Activated CD4-positive, CD25-positive, alpha-beta regulatory T cell treated with anti-CD3 and anti-CD28 coated beads, Interleukin-2, amount 50 U/mL, for 24 hours (primary cell): ENCODE data around the gene RAPGEF1.

Experiments used
- ATAC-seq, 2 donors: fragments of 150-1000 bp; cut with Tn5 transposase; one replicate each; pipeline ENCODE4 v1.10.0; 2021; ENCODE audit warnings: mild to moderate bottlenecking in 1 of 2, moderate library complexity in 1 of 2

Gene RAPGEF1

DNA sequence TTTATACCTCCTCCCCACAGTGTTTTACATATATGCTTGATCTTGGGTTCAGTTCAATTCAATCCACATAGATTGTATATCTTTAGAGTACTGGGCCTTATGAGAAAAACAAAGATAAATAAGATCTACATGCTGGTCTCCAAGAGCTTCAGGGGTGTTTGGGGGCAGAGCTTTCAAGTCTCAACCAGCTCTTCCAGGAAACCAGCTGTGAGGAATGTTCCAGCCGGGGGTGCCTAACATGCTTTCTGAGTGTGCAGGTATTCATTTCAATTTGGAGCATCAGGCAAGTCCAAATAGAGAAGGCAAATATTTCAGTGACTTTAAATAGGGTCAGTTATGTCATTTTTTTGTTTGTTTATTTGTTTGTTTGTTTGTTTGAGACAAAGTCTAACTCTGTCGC is 5.7 kb upstream of the RAPGEF1 start:
- ATAC-seq = no peak

DNA sequence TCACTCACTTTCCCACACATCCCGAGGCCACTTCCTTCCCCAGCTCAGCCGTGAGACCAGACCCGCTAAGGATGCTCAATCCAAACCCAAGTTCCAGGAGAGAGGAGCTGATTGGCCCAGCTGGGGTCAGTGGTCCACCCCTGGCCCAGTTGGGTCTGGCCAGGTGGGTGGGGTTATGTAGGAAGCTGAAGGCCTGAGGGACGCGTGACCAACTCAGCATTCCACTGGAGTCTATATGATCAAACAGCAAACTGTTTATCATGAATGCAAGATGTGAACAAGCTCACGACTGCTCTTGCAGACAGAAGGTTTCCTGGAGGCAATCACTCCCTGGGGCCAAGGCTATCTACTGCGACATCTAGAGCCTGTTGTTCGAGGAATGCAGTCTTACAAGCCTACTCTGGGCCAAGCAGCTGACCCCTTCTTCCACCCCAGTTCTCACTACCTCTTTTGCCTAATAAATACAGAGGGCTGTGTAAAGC is 4.9 kb upstream of the RAPGEF1 start:
- ATAC-seq = no peak

- ATAC-seq = no peak
Observed at GRCh38 chr9:131744171-131744719, 4.4 kb upstream of the RAPGEF1 start.

- no peak for ATAC-seq
Observed at GRCh38 chr9:131743501-131743900, 3.6 kb upstream of the RAPGEF1 start.

DNA sequence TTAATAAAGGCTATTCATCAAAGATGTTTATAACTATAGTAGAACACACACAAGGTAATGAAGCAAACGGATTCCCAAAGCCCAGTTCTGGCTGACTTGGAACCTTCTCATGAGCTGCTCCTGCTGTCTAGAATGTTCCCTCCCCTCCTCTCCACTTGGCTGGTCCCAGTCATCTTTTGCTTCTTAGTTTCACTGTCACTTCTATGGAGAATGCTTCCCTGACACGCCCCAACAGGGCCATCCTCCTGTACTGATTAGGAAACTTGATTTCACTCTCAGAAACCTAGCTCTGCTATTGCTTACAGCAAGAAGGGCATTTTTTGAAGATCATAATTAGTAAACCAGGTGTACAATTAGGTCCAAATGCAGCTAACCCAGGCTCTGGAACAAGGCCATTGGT is 3.2 kb upstream of the RAPGEF1 start:
- ATAC-seq = no peak

GRCh38 chr9:131740898-131741297 is 1.0 kb upstream of the RAPGEF1 start:
- ATAC-seq = no peak

GRCh38 chr9:131739133-131739958 is 530 bp downstream of the RAPGEF1 start:
- ATAC-seq = peak; percentile 33 to 36

DNA sequence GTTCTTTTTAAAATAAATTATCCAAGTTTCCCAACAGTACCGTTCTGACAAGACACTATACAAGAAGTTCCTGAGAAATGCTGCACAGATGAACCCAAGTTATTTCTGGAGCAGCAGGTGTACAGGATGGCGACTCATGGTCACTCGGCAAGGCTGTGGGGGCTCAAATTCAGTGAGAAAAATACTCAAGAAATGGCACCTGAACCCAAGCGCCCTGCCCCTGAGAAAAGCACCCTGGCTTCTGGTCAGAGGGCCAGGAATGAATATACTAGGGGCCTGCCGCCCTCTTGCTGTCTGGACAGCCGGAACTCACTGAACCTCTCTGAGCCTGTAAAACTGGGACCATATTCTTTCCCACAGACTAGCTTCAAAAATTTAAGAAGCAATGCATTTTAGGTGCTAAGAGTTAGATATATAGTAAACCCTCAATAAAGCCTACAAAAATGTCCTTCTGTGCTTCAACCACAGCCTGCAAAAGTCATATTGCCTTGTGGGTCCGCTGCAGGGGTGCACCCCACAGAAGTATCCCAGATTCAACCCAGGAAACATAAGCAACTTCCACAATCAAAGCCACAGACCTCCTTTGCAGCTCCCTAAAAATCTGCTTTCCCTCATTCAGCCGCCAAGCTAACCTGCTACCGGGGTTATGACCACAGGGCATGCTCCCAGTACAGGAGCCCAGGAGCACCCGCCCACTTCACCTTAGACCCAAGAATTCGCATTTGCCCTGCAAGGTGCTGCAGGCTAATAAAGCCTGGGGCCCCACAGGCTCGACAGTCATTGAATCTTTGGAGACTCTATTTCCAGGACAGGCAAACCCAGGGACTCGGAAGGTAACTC is 1.4 kb downstream of the RAPGEF1 start:
- ATAC-seq = no peak

DNA sequence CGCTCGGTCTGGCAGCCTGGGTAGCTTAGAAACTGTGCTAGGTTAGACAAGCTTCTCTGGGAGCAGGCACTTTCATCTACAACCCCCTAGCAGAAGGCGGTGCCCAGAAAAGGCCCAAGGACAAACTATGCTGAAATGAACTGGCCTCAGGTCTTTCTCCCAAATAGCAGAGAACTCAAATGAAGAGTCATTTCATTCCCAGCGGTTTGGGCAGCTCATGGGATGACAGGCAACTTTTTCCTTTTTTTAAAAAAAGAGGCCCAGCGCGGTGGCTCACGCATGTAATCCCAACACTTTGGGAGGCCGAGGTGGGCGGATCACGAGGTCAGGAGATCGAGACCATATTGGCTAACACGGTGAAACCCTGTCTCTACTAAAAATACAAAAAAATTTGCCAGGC is 2.5 kb downstream of the RAPGEF1 start:
- no peak for ATAC-seq

GRCh38 chr9:131736431-131736830 is 3.4 kb downstream of the RAPGEF1 start:
- ATAC-seq = no peak

GRCh38 chr9:131735238-131736128 is 4.4 kb downstream of the RAPGEF1 start:
- no peak for ATAC-seq

GRCh38 chr9:131734781-131735180 is 5.1 kb downstream of the RAPGEF1 start:
- no peak for ATAC-seq

- ATAC-seq = no peak
Observed at GRCh38 chr9:131734165-131734610, 5.7 kb downstream of the RAPGEF1 start.

DNA sequence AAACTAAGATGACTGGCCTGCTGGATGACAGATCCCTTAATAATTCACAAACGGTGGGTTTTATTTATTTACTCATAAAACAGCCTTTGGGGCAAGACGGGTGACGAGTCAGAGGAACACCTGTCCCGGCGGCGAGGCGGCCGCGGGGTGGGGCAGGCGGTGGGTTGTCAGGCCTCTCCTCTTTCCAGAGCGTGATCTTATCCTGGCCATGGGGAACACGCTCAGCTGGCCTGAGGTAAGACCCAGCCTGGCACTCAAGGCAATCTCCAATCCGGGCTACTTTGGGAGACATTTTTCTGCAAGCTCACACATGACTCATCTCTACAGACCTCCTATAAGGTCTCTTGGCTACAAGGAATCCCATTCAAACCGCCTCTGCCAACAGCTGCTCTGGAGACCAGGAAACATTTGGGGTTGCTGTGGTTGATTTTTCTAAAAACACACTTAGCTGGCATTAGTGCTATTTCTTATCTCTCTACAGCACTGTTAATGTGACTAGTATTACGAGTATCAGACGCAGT is 6.3 kb downstream of the RAPGEF1 start:
- ATAC-seq = no peak

GRCh38 chr9:131732636-131733289 is 7.1 kb downstream of the RAPGEF1 start:
- ATAC-seq = no peak

- ATAC-seq = no peak
Observed at GRCh38 chr9:131732061-131732526, 7.8 kb downstream of the RAPGEF1 start.

GRCh38 chr9:131731644-131732043 is 8.2 kb downstream of the RAPGEF1 start:
- ATAC-seq = no peak

DNA sequence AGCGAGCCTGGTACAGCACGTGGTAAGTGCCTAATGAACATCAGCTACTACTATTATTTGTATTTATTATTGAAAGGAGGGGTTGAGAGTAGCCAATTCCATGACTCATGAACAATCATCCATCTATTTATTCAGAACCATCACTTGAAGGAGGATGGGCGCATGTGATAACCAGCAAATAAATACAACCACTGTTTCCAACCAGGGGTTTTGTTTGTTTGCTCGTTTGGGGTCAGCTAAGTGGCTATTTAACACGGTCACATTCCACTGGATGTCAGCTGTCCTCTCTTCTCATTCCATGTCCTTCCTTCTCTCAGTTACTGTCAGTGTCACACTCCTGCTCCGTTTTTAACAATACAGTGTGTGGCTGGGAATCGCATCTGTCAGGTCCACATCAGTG is 8.6 kb downstream of the RAPGEF1 start:
- ATAC-seq = no peak

- peak; percentile 67 to 71 for ATAC-seq
Observed at GRCh38 chr9:131728961-131729360, 10.9 kb downstream of the RAPGEF1 start.

- peak; percentile 8 to 12 for ATAC-seq
Observed at GRCh38 chr9:131728546-131728910, 11.3 kb downstream of the RAPGEF1 start.

GRCh38 chr9:131727795-131728545 is 11.9 kb downstream of the RAPGEF1 start:
- peak in 1 of 2 donors; percentile 6 for ATAC-seq
